Measurements from ENCODE around the gene VWA3B. TPM values are rescaled to one million over a fixed set of nuclear protein-coding genes. Genes with fewer than 3 reads are reported as not detected.

Gene VWA3B
- total and polyA plus RNA-seq, 8 donors, result 1.0 to 7.8 (median 4.6) TPM; not detected in 1

- DNase-seq, result no peak
Measured at GRCh38 chr2:98108110-98108509, 21.1 kb downstream of the VWA3B start.

GRCh38 chr2:98110741-98111140, 23.8 kb downstream of the VWA3B start:
- no peak for ATAC-seq

More at GRCh38 chr2:98108110-98108509, 21.1 kb downstream of the VWA3B start:
- Histone ChIP-seq H3K4me1 (no peaks in the 10 kb centered on the region), H3K27ac (no peak overlapping the region), H3K9me3 (peaks cover 0 to 20% of the 10 kb centered on the region in 2 donors), H3K4me3 (no peak overlapping the region), H3K27me3 (no peaks in the 10 kb centered on the region), H3K36me3 (no peaks in the 10 kb centered on the region)
- TF ChIP-seq CTCF (IDR thresholded peaks at IDR 0.05), result no peak
- intact Hi-C loops (cut with DNase I), result no loop called here
- ATAC-seq, result no peak

GRCh38 chr2:98114643-98115330, 27.8 kb downstream of the VWA3B start:
- intact Hi-C loops (cut with DNase I), result no loop called here
- Histone ChIP-seq H3K9me3 (peaks cover 0 to 14% of the 10 kb centered on the region in 2 donors), H3K4me1 (no peaks in the 10 kb centered on the region), H3K27me3 (no peaks in the 10 kb centered on the region), H3K4me3 (no peak overlapping the region), H3K27ac (no peak overlapping the region), H3K36me3 (no peaks in the 10 kb centered on the region)
- ATAC-seq (no peak), DNase-seq (no peak)
- TF ChIP-seq CTCF (IDR thresholded peaks at IDR 0.05), result no peak

More at GRCh38 chr2:98110741-98111140, 23.8 kb downstream of the VWA3B start:
- no peak overlapping the region for H3K4me3 ChIP-seq
- no peak for DNase-seq
- no peaks in the 10 kb centered on the region for H3K4me1 ChIP-seq
- no peak overlapping the region for H3K27ac ChIP-seq
- no peak for TF ChIP-seq CTCF (IDR thresholded peaks at IDR 0.05)
- no peaks in the 10 kb centered on the region for H3K27me3 ChIP-seq
- no peaks in the 10 kb centered on the region for H3K36me3 ChIP-seq
- intact Hi-C loops (cut with DNase I), result no loop called here
- peaks cover 0 to 14% of the 10 kb centered on the region in 2 donors for H3K9me3 ChIP-seq

GRCh38 chr2:98118161-98118560, 31.2 kb downstream of the VWA3B start:
- H3K36me3 ChIP-seq, result no peaks in the 10 kb centered on the region
- TF ChIP-seq CTCF (IDR thresholded peaks at IDR 0.05), result no peak
- peaks cover 0 to 6% of the 10 kb centered on the region in 2 donors for H3K27me3 ChIP-seq
- peaks cover 0 to 2% of the 10 kb centered on the region in 2 donors for H3K9me3 ChIP-seq
- intact Hi-C loops (cut with DNase I), result no loop called here
- H3K4me3 ChIP-seq, result no peak overlapping the region
- no peak overlapping the region for H3K27ac ChIP-seq
- no peaks in the 10 kb centered on the region for H3K4me1 ChIP-seq
- no peak for ATAC-seq
- DNase-seq, result no peak

- H3K4me1 ChIP-seq, result no peaks in the 10 kb centered on the region
- TF ChIP-seq CTCF (IDR thresholded peaks at IDR 0.05), result no peak
- ATAC-seq, result no peak
- intact Hi-C loops (cut with DNase I), result no loop called here
- H3K9me3 ChIP-seq, result no peaks in the 10 kb centered on the region
- no peak overlapping the region for H3K27ac ChIP-seq
- H3K4me3 ChIP-seq, result no peak overlapping the region
- peaks cover 0 to 6% of the 10 kb centered on the region in 2 donors for H3K27me3 ChIP-seq
- no peak for DNase-seq
- no peaks in the 10 kb centered on the region for H3K36me3 ChIP-seq
Measured at GRCh38 chr2:98118852-98119251, 31.9 kb downstream of the VWA3B start.
